HepG2 (cell line): ENCODE results near the gene CARD8. TPM values are rescaled to one million over a fixed set of nuclear protein-coding genes. Genes with fewer than 3 reads are reported as not detected.

Experiments
- AKAP8 ChIP-seq: sonication (generic); formaldehyde crosslinking; IDR thresholded peaks from 2 replicates; pipeline ENCODE4 v1.5.1; 2020; ENCODE audit warnings: mild to moderate bottlenecking, missing genetic modification reagents
- CERS6 ChIP-seq: sonication (generic); formaldehyde crosslinking; IDR thresholded peaks from 2 replicates; pipeline ENCODE4 v1.5.0; 2020; ENCODE audit warnings: missing genetic modification reagents
- E2F2 ChIP-seq: sonication (generic); formaldehyde crosslinking; IDR thresholded peaks from 2 replicates; pipeline ENCODE4 v1.4.0; 2020; ENCODE audit warnings: missing genetic modification reagents, borderline replicate concordance
- GLMP ChIP-seq: sonication (generic); formaldehyde crosslinking; IDR thresholded peaks from 2 replicates; pipeline ENCODE4 v1.9.0; 2021; ENCODE audit warnings: missing genetic modification reagents, mild to moderate bottlenecking, borderline replicate concordance
- JUNB ChIP-seq: sonication (generic); formaldehyde crosslinking; IDR thresholded peaks from 2 replicates; pipeline ENCODE4 v1.8.0; 2022; ENCODE audit warnings: missing genetic modification reagents, mild to moderate bottlenecking, borderline replicate concordance
- MLX ChIP-seq: IDR thresholded peaks from 2 replicates; pipeline ENCODE4 v1.6.1; 2016
- MZF1 ChIP-seq: sonication (generic); formaldehyde crosslinking; IDR thresholded peaks from 2 replicates; pipeline ENCODE4 v1.8.1; 2023; ENCODE audit warnings: mild to moderate bottlenecking, missing genetic modification reagents, borderline replicate concordance
- PAXIP1 ChIP-seq: sonication (generic); formaldehyde crosslinking; conservative IDR thresholded peaks from 2 replicates; pipeline ENCODE4 v1.4.0; 2020; ENCODE audit warnings: mild to moderate bottlenecking, missing genetic modification reagents, moderate library complexity
- PHF8 ChIP-seq: sonication (generic); formaldehyde crosslinking; IDR thresholded peaks from 2 replicates; pipeline ENCODE4 v1.5.0; 2020; ENCODE audit warnings: missing genetic modification reagents
- TFDP1 ChIP-seq: IDR thresholded peaks from 2 replicates; pipeline ENCODE4 v1.6.1; 2016; ENCODE audit warnings: missing compliant biosample characterization, missing genetic modification reagents, borderline replicate concordance
- YY1 ChIP-seq: IDR thresholded peaks from 2 replicates; pipeline ENCODE4 v1.6.1; 2011; ENCODE audit warnings: low read length, low read depth, moderate library complexity, mild to moderate bottlenecking; ENCODE audit not compliant: insufficient read depth, insufficient replicate concordance
- ZNF10 ChIP-seq: sonication (generic); formaldehyde crosslinking; IDR thresholded peaks from 2 replicates; pipeline ENCODE4 v1.4.0; 2020; ENCODE audit warnings: mild to moderate bottlenecking, low read depth, missing genetic modification reagents, borderline replicate concordance
- ZNF253 ChIP-seq: sonication (generic); formaldehyde crosslinking; IDR thresholded peaks from 2 replicates; pipeline ENCODE4 v1.8.0; 2022; ENCODE audit warnings: mild to moderate bottlenecking, missing genetic modification reagents, borderline replicate concordance
- ZNF326 ChIP-seq: sonication (generic); formaldehyde crosslinking; IDR thresholded peaks from 2 replicates; pipeline ENCODE4 v1.4.0; 2020; ENCODE audit warnings: missing genetic modification reagents, borderline replicate concordance
- ZNF33A ChIP-seq: sonication (generic); formaldehyde crosslinking; IDR thresholded peaks from 2 replicates; pipeline ENCODE4 v1.5.1; 2020; ENCODE audit warnings: missing genetic modification reagents, mild to moderate bottlenecking, moderate library complexity, borderline replicate concordance
- ZNF572 ChIP-seq: sonication (generic); formaldehyde crosslinking; IDR thresholded peaks from 2 replicates; pipeline ENCODE4 v1.5.1; 2020; ENCODE audit warnings: mild to moderate bottlenecking, missing genetic modification reagents
- ZNF83 ChIP-seq: sonication (generic); formaldehyde crosslinking; IDR thresholded peaks from 2 replicates; pipeline ENCODE4 v1.4.0; 2020; ENCODE audit warnings: missing genetic modification reagents, mild to moderate bottlenecking, borderline replicate concordance
- polyA plus RNA-seq, 8 experiments: library from polyadenylated mRNA; depleted of rRNA in 3 of 8; stranded (reverse) in 7 of 8; unstranded in 1 of 8; fragments of >200 nt; fragmentation: Illumina TruSeq in 4 of 8; extraction: Trizol in 4 of 8; gene quantifications; 2 replicates each; pipeline versions ENCODE4 v1.2.1 to v1.2.3, GENCODE V29; 2011 to 2016; ENCODE audit warnings: low read depth in 4 of 8, missing spikeins in 1 of 8, mixed read lengths in 1 of 8; ENCODE audit not compliant: insufficient read depth in 1 of 8
- total RNA-seq, 5 experiments: library from RNA; depleted of rRNA; stranded (reverse); fragments of >200 nt; fragmentation: Illumina TruSeq; extraction: Trizol; gene quantifications; 2 replicates each; pipeline ENCODE4 v1.2.3, GENCODE V29; 2016; ENCODE audit warnings: low read depth in 1 of 5

The CARD8 gene
- total and polyA plus RNA-seq, 2 of the 13 experiments (the other 11 are each of a cell fraction or from before 2014, with no cell fraction given): 15.0 to 19.2 TPM

- TF ChIP-seq E2F2 (CRISPR knock-in tag) (no peak), YY1 (peak; percentile 17), JUNB (no peak), PAXIP1 (CRISPR knock-in tag) (no peak; the same call in 1 of the 2 replicates), CERS6 (CRISPR knock-in tag) (no peak), ZNF326 (CRISPR knock-in tag) (no peak), MZF1 (CRISPR knock-in tag) (no peak), MLX (CRISPR knock-in tag) (no peak), ZNF10 (CRISPR knock-in tag) (no peak), ZNF33A (CRISPR knock-in tag) (no peak), AKAP8 (CRISPR knock-in tag) (0 out of 2 replicates have a peak, but pooled peaks have one; percentile 30), PHF8 (CRISPR knock-in tag) (peak; percentile 63), ZNF572 (CRISPR knock-in tag) (no peak), GLMP (CRISPR knock-in tag) (no peak), ZNF253 (CRISPR knock-in tag) (no peak), TFDP1 (CRISPR knock-in tag) (peak; percentile 95; the same call in 1 of the 2 replicates), ZNF83 (CRISPR knock-in tag) (no peak)
Measured at GRCh38 chr19:48203794-48204628, 51.7 kb downstream of the CARD8 start (continued).
